ENCODE measurements around the gene BACH2.

The BACH2 gene

DNA sequence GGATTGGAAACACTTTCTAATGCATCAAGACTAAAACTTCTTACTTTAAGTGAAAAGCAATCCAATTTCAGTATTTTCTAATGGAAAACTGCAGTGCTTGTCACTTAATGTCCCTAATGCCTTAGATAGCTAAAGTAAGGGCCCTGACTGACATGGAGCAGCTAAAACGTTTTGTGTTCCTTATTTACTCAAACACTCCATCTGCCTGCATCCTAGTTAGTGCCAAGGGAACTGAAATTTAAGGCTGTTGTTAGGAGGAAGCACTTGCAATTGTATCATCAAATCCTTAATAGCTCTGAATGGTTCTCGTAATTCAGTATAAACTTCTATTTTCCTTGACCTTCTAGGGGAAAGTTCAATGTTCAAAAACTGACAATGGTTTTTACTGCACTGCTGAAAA, 274.9 kb downstream of the BACH2 start:
- no peak for DNase-seq

DNA sequence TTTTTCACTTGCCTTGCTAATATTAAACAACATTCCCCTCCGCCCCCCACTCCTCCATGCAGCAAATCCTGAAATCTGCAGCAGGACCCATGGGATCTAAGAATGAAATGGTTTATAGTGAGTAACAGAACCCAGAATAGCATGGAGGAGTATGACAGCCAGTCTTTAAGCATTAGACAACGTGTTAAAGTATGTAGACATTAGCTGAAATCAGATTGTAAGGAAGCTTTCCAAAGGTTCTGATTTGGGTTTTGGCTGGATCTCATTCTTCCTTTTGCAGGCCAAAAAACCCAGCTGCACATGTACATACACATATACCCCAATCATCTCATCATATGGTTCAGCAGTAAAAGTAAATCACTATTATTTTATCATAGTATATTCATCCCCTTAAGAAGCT, 275.9 kb downstream of the BACH2 start:
- DNase-seq: no peak

DNA sequence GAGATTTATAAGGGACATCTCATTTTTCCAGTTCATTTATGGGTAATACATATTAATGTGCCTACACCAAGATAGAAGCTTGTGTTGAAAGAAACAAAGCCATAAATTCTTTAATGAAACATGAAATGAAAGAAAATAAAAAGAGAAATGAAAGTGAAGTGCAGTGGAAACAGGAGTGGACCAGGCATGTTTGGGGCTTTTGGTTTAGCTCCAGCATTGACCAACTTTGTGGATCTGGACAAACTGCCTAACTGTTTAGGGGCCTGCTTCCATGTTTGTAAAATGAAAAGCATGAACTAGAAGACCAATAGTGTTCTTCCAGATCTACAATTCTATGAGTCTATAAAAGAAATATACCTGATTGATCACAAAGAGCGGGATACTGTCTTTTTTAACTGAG, 277.4 kb downstream of the BACH2 start:
- DNase-seq: no peak

DNA sequence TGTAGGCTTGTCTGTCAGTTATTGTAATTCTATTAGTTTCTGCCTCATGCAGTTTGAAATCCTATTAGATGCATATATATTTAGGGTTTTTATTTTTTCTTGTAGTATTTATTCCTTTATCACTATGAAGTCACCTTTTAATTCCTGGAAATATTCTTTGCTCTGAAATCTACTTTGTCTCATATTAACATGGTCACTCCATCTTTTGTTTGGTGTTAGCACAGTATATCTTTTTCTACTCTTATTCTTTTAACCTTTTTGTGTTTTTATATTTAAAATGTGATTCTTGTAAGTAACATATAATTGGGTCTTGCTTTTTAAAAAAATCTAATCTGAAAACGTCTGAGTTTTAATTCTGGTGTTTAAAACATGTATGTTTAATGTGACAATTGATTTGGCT, 280.8 kb downstream of the BACH2 start:
- no peak for DNase-seq

DNA sequence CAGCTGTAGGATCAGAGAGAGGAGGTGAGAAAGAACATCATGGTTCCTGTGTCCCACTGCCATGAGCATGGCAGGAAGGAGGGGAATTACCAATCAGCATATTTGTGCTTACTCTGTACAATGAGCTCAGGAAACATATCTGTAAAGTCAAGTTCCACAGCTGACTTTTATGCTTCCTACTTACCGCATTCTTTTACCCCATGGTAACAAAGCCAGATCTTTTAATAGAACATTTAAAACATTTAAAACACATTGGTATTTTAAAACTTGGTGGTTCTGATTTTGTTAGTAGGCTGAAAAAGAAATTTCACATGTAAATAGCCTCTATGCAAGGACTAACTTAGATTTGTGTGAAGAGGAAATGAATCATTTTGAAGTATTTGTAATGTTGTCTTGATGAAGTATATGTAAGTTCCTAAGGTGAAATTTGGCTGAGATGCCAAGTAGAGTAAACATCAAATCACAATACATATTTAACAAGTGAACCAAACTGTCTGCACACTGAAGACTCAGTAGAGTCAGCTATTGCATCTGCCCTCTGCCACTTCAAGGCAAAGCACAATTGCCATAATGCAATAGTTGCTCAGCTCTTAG, 287.6 kb downstream of the BACH2 start:
- no peak for DNase-seq

DNA sequence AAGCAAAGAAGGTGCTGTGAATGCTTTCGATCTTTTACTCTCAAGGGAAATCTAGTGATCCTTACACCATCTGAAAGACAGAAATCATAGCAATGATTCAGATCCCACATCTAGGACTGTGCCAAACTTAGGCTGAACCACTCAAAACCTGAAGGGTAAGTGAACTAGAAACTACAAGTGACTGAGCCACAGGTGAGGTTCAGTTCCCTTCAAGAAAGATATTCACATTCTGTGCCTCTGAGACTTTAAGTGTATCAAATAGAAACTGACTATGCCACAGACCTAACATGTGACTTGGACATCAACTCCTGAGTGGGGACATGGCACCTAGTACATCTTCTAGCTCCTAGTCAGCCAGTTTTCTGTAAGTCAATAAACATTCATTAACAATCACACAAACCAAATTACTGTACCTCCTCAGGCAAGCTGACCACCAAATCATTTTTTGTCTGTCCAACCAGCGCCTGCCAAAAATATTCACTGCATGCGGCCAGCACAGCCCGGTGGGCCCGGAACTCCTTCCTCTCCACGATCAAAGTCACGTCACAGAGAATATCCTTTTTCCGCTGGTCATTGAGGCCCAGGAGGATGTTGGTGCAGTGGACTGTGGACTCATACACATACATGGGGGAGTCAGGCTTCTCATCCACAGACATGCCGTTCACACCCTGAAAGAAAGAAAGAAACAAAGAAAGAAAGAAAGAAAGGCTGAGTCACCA, 288.3 kb downstream of the BACH2 start:
- DNase-seq: no peak

DNA sequence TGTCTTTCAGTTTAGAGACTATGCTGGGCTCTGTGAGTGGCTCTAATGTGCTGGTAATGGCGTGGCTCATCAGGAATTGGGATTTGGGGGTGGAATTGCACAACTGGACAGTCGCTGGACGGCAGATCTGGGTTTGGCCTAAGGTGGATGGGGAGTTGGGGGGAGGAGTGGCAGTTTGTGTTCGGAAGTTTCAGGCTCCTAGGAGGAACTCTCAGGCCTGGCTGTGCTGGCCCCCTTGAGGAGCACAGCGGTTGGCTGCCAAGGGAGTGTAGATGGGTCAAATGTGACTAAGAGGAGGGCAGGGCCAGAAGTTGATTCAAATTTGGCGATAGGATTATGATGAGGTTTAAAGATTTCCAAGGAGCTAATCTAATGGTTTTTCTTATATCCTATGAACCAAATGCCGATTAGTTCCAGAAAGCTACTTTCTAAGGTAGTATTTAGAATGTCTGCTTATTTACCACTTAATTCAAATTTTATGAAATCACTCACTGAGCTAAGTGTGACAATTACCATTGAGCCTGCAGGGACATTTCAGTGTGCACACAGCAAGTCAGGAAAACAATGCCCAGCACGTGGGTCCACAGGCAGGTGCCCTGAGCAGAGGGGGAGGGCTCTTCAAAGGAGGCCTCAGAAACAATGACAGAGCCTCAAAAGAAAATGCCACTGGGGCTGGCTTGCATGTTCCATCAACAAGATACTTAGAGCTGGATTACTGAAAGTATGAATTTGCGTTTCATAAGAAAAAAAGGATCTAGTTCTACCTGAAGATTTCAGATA, 291.4 kb downstream of the BACH2 start:
- DNase-seq: no peak

DNA sequence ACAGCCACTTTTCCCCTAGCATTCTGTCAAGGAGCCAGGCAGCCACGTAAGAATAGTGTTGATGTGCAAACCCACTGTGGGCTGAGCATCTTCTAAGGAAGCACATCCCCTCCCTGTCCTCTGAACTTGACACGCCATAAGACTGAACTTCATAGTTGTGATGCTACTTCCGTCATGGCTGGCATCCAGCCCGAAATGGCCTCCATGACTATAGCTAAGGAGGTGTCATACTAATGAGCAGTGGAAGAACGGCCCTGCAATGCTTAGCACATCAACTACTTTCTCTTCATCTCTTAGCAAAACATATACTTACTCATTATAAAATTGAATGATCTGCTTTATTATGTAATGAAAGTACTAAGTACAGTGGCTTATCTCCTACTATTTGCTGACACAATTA, 292.1 kb downstream of the BACH2 start:
- DNase-seq: no peak

DNA sequence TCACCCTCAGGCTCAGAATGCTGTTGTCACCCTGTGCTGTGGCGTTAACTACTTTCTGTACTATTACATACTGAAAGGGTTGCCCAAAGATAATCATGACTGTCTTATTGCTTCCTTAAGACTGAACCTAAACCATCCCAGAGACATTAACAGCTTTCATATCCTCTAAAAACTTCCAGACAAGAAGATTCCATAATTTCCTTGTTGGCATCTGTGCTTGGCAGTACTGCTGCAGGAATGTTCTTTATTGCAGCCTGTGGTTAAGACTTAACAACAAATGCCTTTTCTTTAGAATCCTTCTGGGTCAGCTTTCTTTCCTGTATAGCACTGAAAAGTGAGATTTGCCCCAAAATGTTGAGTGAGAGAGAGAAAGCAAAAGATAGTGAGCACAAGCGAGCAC, 292.7 kb downstream of the BACH2 start:
- no peak for DNase-seq

DNA sequence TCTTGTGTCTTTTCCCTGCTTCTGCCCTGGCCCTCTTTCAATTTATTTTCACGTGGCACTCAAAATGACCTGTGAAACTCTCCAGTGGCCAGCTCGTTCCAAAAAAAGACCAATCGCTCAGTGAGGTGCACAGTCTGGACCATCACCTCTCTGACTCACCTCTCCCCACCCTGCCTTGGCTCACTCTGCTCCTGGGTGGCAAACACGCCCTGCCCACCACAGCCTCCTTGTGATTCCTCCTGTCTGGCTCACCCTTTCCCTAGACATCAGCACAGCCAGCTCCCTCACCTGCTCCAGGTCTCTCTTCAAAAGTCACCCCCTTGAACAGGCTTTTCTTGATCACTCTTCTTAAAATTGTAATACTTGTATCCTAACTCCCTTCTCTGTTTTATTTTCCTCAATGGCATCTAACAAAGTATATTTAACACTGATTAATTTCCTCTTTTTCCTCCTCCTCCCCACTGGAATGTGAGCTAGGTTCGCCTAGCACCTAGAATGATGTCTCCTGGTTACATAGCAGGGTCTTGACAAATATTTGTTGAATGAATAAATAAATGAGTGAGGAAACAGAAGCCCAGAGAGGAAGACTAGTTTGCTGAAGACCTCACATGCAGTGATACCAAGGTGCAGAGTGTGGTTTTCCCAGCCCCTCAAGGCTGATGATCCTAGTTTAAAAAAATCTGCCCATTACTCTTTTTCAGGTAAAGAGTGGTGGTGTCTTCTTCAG, 293.4 kb downstream of the BACH2 start:
- DNase-seq: no peak

DNA sequence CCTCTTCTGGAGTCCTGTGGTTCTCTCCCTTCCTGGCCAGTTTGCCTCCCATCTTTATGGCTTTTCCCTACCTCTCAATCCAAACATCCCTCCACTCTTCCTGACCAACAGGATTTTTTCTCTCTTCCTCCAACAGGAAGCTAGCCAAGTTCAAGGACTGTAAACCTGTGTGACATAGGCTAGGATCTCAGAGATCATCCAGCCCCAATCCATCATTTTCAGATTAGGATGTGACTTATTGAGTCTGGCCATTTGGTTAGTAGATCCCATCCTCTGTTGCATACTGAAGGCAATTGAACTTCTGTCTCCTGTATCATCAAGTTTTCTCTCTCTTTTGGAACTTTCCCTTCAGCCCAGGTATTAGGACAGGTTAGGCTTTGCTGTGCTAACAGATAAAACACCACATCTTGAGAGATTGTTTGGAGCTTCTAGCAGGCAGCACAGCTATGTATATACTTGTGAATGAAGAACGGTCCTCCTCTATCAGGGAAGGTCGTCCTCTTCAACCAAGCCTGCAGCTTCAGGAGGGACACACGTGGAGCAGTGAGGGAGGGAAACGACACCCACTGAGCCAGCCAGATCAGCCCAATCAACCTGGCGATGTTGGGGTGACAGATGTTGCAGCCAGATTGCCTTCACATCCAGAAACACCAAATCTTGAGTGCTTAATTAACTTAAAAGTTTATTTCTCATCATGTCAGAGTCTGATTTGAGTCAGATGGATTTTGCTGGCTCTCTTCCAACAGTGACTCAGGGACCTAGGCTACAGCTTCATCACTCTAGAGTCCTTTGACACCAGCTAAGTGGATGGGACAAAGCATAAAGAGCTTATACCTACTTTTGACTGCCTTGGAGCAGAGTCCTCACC, 295.5 kb downstream of the BACH2 start:
- no peak for DNase-seq

DNA sequence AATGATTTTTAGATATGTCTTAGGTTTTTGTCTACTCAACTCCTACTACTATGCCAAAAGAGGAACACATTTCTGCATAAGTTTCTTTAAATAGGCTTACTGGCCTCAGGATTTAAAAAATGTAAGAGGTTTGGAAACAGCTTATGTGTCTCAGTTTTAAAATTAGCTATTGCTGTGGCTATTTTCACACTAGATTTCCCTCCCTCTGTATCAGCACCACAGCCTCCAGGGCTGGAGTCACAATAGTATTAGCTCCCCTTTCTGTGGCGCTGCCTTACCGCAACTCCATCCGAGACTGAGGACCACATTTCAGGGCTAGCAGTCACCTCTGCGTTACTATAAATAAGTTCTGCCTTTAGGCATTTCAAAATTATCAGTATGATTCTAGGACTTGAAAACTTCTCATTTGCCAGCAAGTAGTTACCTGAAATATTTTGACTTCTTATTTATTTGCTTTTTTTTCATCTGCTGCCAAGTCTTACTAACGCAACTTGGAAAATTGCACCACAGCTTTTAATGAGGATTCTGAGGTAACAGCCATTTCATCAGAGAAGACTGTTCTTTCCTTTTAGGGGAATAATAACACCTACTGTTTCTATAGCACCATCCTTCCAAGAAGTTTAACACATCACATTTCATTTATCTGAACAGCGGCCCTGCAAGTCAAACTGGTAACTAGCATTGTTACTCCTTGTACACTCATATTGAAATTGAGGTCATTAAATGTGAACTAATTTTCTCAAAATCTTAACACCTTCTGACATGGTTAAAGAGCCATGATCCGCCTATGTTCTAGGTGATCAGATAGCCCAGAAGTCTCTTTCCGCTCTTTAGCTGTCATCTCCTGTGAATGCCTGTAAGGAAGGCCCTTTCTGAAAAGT, 296.5 kb downstream of the BACH2 start:
- no peak for DNase-seq

DNA sequence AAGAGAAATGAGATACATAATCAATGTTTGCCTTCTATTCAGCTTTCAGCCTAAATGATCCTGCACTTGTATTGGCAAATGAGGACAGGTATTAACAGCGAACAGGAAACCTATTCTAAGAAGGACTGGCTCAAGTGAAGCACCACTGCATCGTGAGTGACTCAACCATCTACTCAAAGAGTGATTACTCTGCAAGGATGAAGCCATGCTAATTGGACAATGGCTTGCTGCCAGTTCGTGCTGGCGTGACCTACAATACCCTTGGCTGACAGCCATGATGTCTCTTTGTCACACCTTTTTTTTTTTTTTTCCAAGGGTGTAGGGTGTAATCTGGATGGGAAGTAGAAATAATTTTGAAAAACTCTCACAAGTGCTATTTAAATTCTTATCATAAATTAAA, 297.5 kb downstream of the BACH2 start:
- DNase-seq: no peak

DNA sequence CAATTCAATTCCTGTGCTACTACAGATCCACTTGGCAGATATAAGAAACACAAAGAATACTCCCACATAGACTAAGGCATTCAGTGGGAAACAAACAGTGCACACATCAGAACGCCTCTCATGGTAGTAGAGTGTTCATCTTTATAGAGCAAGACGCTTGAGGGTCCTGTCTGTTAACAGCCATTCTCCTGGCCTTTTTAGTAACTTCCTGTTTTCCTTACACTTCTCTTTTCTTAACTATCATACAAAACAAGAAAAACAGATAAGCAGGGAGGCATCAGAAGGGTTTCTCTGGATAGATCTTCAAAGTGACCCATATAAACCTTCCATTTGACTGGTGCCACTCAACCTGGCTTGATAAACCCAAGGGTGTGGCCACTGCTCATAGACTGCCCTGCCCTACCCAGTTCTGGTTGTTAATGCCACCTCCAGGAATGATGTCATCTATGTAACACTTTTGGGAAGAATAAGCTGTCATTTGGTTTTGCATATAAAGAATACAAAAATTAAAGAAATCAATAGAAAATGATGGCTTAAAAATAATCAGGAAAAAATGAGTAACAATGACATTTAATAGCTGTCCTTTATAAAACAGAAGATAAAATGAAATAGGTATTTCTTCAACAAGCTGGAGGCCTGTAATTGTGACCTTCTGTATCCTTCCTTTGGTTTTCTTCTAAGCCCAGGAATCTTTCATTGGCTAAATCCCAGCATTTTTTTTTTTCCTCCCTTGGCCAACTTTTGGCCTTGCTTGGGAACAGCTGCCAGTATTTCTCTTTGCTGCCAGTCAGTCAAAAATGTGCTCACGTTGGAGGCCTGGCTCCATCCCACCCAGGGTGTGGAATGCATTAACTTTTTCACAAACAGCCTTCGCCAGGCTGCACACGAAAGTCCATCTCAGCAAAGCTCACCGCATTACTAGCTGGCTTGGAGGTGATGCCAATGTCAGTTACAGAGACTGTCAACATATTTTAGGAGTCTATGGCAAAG, 298.9 kb downstream of the BACH2 start:
- DNase-seq: no peak

DNA sequence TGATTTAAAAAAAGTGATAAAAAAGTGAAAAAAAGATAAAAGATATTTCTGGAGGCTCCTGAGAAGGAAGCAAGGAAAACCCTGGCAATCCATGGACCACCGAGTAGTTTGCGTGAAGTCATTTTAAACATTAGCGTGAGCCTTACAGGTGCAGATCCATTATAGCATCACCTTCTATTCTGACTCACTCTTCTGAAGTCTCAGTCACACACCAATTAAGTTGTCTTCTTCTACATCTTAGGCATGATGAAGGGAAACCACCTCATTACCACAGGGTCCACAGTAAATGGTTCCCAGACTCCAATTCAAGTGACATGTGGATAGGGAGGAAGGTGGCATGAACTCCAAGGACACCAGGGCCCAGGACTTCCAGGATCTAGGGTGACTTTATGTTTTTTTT, 303.2 kb downstream of the BACH2 start:
- DNase-seq: no peak

DNA sequence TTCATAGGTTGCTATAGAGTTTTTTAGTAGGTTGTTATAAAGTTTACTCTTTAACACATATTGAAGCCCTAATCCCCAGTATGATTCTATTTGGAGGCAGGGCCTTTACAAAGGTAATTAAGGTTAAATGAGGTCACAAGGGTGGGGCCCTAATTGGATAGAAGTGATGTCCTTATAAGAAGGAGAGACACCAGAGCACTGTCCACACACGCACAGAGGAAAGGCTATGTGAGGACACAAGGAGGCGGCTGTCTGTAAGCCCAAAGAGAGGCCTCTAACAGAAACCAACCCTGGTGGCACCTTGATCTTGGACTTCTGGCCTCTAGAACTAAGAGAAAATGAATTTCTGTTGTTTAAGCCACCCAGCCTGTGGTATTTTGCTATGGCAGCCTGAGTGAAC, 303.8 kb downstream of the BACH2 start:
- DNase-seq: no peak

DNA sequence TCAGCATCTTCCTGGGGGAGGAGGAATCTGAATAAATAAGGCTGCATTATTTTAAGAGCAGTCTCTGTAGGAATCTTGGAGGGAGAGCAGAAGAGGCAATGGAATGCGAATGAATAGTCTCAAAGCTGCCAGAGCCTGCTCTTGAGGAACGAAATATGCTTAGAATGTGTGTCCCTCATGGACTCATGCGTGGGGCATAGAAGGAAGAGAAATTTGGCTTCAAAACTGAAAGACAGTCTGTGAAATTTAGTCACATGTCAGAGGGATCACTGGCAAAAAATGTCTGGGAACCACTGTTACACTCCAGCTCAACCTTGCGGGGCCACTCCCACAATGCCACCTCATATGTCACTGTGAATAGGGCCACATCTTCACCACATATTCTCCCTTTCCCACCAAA, 306.9 kb downstream of the BACH2 start:
- DNase-seq: no peak

DNA sequence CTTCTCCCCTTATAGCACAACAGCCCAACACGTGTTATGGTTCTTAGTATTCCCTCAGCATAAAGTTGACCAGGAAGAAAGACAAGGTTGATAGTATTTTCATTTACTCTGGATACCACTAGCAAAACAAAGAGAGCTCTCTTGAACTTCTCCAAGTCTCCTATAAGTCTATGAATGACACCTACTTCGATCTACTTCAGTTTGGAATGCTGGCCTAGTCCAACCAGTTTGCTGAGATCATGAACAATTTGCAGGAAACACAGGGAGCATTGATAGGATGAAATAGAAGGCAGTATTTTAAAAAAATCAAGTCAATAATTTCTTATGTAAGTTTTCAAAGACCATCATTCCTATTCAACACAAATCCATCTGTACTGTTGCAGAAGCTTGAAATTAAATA, 308.8 kb downstream of the BACH2 start:
- DNase-seq: no peak

DNA sequence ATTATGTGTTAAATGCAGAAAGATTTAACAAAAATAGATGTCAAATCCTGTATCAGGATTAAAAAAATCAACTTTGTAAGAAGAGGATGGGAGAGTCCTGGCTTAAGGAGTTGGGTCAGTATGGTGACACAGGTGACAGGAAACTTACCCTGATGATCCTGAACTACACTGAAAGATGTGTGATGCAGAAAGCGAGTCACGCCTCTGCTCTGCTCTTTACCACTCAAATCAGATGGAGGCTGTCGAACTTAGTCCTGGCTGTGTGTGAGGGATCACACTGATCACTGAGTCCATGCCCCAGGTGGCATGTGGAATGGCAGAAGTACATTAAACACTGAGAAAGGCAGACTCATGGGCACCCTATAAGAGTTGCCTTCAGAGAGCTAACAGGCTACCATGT, 309.5 kb downstream of the BACH2 start:
- DNase-seq: no peak

DNA sequence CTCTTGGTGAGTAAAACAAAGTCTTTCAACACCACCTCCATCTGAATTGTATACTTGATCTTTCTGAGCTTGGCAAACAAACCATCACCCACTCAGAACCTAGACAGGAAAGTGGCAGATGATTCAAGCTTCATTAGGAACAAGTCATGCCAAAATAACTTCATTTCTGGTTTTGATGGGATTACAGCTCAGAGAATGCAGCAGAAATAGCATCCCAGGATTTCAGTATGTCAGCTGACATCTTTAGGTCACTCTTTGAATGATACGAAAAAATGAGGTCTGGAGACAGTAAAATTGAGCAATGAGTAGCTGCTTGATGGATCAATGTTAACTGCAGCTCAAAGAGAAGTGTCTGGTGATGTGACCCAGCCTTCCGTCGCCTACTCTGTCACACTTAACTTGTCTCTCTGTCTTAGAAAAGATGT, 310.0 kb downstream of the BACH2 start:
- no peak for DNase-seq

Measured in NCI-H526 (cell line).